HepG2 (cell line): ENCODE results near the gene SMARCC1. TPM values are rescaled to one million over a fixed set of nuclear protein-coding genes. Genes with fewer than 3 reads are reported as not detected.

ENCODE experiments used
- ATAC-seq: fragments of 200-7000 bp; cut with Tn5 transposase; 3 replicates; pipeline ENCODE4 v1.9.1; 2020; ENCODE audit warnings: mild to moderate bottlenecking, moderate library complexity
- BruUV-seq: library from RNA; stranded (reverse); fragments of 400-500 nt; replicated peaks from 2 replicates; lab custom pipeline; 2021; lab: Mats Ljungman, UMichigan
- CTCF ChIA-PET: fragments of 300-600 bp; formaldehyde crosslinking; extraction: SDS; loops from one replicate; lab custom pipeline; 2021; ENCODE audit warnings: low total read pairs, inconsistent platforms, low intra/inter-chr PET ratio; lab: Yijun Ruan, JAX
- POLR2A ChIA-PET: fragments of 350-600 bp; sonication (Branson Sonifier 250); formaldehyde crosslinking; loops from one replicate; lab custom pipeline; 2020; ENCODE audit warnings: antibody characterized with exemption, inconsistent platforms; lab: Yijun Ruan, JAX
- DNase-seq: peaks from one replicate; pipeline ENCODE4 v3.0.0-alpha.2; 2015; ENCODE audit warnings: low spot score
- FAIRE-seq: peaks from 3 replicates; lab custom pipeline; 2011; peaks lifted over from hg19 to GRCh38; lab: Jason Lieb, UNC
- H2AFZ ChIP-seq: one replicate; pipeline ENCODE4 v1.6.1; 2011; ENCODE audit warnings: low read length, inconsistent platforms
- H3K27ac ChIP-seq: fragments of 300-600 bp; 3 replicates; pipeline ENCODE4 v1.8.0; 2011; ENCODE audit warnings: mixed run types, mild to moderate bottlenecking, mixed read lengths, low read length, inconsistent platforms; ENCODE audit not compliant: insufficient read depth; ENCODE audit errors: extremely low read length
- H3K27me3 ChIP-seq, 2 experiments: fragments of 200-600 bp in 1 of 2; 2 replicates in 1 of 2; 3 replicates in 1 of 2; pipeline versions ENCODE4 v1.6.0 to v1.8.0; 2011; ENCODE audit warnings: low read length in 2 of 2, mild to moderate bottlenecking in 2 of 2, moderate library complexity in 2 of 2, inconsistent platforms in 1 of 2; ENCODE audit not compliant: insufficient read depth in 2 of 2, control insufficient read depth in 1 of 2
- H3K36me3 ChIP-seq, 2 experiments: fragments of 200-600 bp in 1 of 2; replicated peaks in 1 of 2; 2 replicates in 1 of 2; 3 replicates in 1 of 2; pipeline versions ENCODE4 v1.5.1 to v1.8.0; 2011; ENCODE audit warnings: low read length in 2 of 2, inconsistent platforms in 1 of 2; ENCODE audit not compliant: insufficient read depth in 2 of 2, control insufficient read depth in 1 of 2
- H3K4me1 ChIP-seq: 2 replicates; pipeline ENCODE4 v1.5.1; 2012; ENCODE audit warnings: low read length, inconsistent platforms; ENCODE audit not compliant: insufficient read depth
- H3K4me2 ChIP-seq: 2 replicates; pipeline ENCODE4 v1.6.0; 2011; ENCODE audit warnings: low read depth, low read length, inconsistent platforms
- H3K4me3 ChIP-seq, 3 experiments: fragments of 200-600 bp in 1 of 3; sonication (generic), shearing (Covaris generic) in 1 of 3; replicated peaks in 1 of 3; 2 replicates each; pipeline ENCODE4 v1.5.1; 2011 to 2016; ENCODE audit warnings: low read length in 3 of 3, inconsistent platforms in 2 of 3, low read depth in 2 of 3, mild to moderate bottlenecking in 2 of 3, control low read depth in 1 of 3, mixed read lengths in 1 of 3; ENCODE audit not compliant: insufficient read depth in 1 of 3
- H3K79me2 ChIP-seq: one replicate; pipeline ENCODE4 v1.6.1; 2011; ENCODE audit warnings: low read length, inconsistent platforms; ENCODE audit not compliant: insufficient read depth
- H3K9ac ChIP-seq: 2 replicates; pipeline ENCODE4 v1.6.0; 2011; ENCODE audit warnings: mild to moderate bottlenecking, low read depth, low read length, inconsistent platforms; ENCODE audit not compliant: insufficient read depth
- H3K9me3 ChIP-seq: 2 replicates; pipeline ENCODE4 v1.5.1; 2012; ENCODE audit warnings: mild to moderate bottlenecking, low read length
- H4K20me1 ChIP-seq: 2 replicates; pipeline ENCODE4 v1.6.0; 2011; ENCODE audit warnings: inconsistent platforms, mild to moderate bottlenecking, low read length, moderate library complexity; ENCODE audit not compliant: insufficient read depth
- GABPB1 ChIP-seq: IDR thresholded peaks from 2 replicates; pipeline ENCODE4 v1.6.1; 2016; ENCODE audit warnings: mild to moderate bottlenecking, missing genetic modification reagents, moderate library complexity, missing compliant biosample characterization
- HNRNPK ChIP-seq: fragments of 200-400 bp; formaldehyde crosslinking; IDR thresholded peaks from 2 replicates; pipeline ENCODE4 v1.6.1; 2018; ENCODE audit warnings: low read length, low read depth, moderate library complexity, mild to moderate bottlenecking; ENCODE audit not compliant: poor library complexity, severe bottlenecking
- IRX3 ChIP-seq: sonication (generic); formaldehyde crosslinking; IDR thresholded peaks from 2 replicates; pipeline ENCODE4 v1.8.1; 2023; ENCODE audit warnings: mild to moderate bottlenecking, low read depth, missing genetic modification reagents, borderline replicate concordance
- LCORL ChIP-seq, 2 experiments: fragments of 450-650 bp in 1 of 2; sonication (generic) in 1 of 2; formaldehyde crosslinking in 1 of 2; IDR thresholded peaks; 2 replicates each; pipeline versions ENCODE4 v1.5.0 to v1.6.1; 2017 to 2020; ENCODE audit warnings: antibody characterized with exemption in 1 of 2, missing genetic modification reagents in 1 of 2
- SP4 ChIP-seq: sonication (generic); formaldehyde crosslinking; IDR thresholded peaks from 2 replicates; pipeline ENCODE4 v1.8.1; 2023; ENCODE audit warnings: mild to moderate bottlenecking, missing genetic modification reagents
- ZNF234 ChIP-seq: sonication (generic); formaldehyde crosslinking; conservative IDR thresholded peaks from 2 replicates; pipeline ENCODE4 v1.5.1; 2020; ENCODE audit warnings: mild to moderate bottlenecking, missing genetic modification reagents
- ZNF746 ChIP-seq: sonication (generic); formaldehyde crosslinking; IDR thresholded peaks from 2 replicates; pipeline ENCODE4 v1.8.0; 2022; ENCODE audit warnings: mild to moderate bottlenecking, missing genetic modification reagents
- ZNF768 ChIP-seq: sonication (generic); formaldehyde crosslinking; IDR thresholded peaks from 2 replicates; pipeline ENCODE4 v1.4.0; 2020; ENCODE audit warnings: missing genetic modification reagents
- WGBS: methylation state at CpG from one replicate; pipeline ENCODE4 v1.1.6; 2017; ENCODE audit warnings: low lambda C conversion rate; 5-methylcytosine and 5-hydroxymethylcytosine counted together
- in situ Hi-C: cut with HindIII; loops from 2 replicates; pipeline ENCODE4 v1.10.0; 2017; ENCODE audit warnings: low pct_unique_long_range_greater_than_20kb; ENCODE audit not compliant: extremely low pct_ligation_motif_present
- intact Hi-C: fragments of 100-400 bp; cut with micrococcal nuclease; formaldehyde crosslinking; loops from one replicate; pipeline ENCODE4 v1.10.0; 2022; ENCODE audit not compliant: unreplicated experiment
- polyA plus RNA-seq, 8 experiments: library from polyadenylated mRNA; depleted of rRNA in 3 of 8; stranded (reverse) in 7 of 8; unstranded in 1 of 8; fragments of >200 nt; fragmentation: Illumina TruSeq in 4 of 8; extraction: Trizol in 4 of 8; gene quantifications; 2 replicates each; pipeline versions ENCODE4 v1.2.1 to v1.2.3, GENCODE V29; 2011 to 2016; ENCODE audit warnings: low read depth in 4 of 8, missing spikeins in 1 of 8, mixed read lengths in 1 of 8; ENCODE audit not compliant: insufficient read depth in 1 of 8
- total RNA-seq, 5 experiments: library from RNA; depleted of rRNA; stranded (reverse); fragments of >200 nt; fragmentation: Illumina TruSeq; extraction: Trizol; gene quantifications; 2 replicates each; pipeline ENCODE4 v1.2.3, GENCODE V29; 2016; ENCODE audit warnings: low read depth in 1 of 5
- TF ChIP-seq, protein P1 (sequence below): sonication (generic); formaldehyde crosslinking; IDR thresholded peaks from 2 replicates; pipeline ENCODE4 v1.4.0; 2020; ENCODE audit warnings: mild to moderate bottlenecking, missing genetic modification reagents
- TF ChIP-seq, protein P2 (sequence below): sonication (generic); formaldehyde crosslinking; IDR thresholded peaks from 2 replicates; pipeline ENCODE4 v1.5.0; 2020; ENCODE audit warnings: missing genetic modification reagents
- TF ChIP-seq, protein P3 (sequence below): IDR thresholded peaks from 2 replicates; pipeline ENCODE4 v1.6.1; 2016; ENCODE audit warnings: missing compliant biosample characterization, missing genetic modification reagents, borderline replicate concordance
- TF ChIP-seq, protein P4 (sequence below): sonication (generic); formaldehyde crosslinking; IDR thresholded peaks from 2 replicates; pipeline ENCODE4 v1.5.1; 2020; ENCODE audit warnings: mild to moderate bottlenecking, missing genetic modification reagents, moderate library complexity
- TF ChIP-seq, protein P5 (sequence below): sonication (generic); formaldehyde crosslinking; IDR thresholded peaks from 2 replicates; pipeline ENCODE4 v1.4.0; 2020; ENCODE audit warnings: missing genetic modification reagents
- TF ChIP-seq, protein P6 (sequence below): sonication (generic); formaldehyde crosslinking; IDR thresholded peaks from 2 replicates; pipeline ENCODE4 v1.8.1; 2023; ENCODE audit warnings: mild to moderate bottlenecking, missing genetic modification reagents

SMARCC1 gene
- total and polyA plus RNA-seq, 2 of the 13 experiments (the other 11 are each of a cell fraction or from before 2014, with no cell fraction given) = 47.9 to 58.4 TPM

DNA sequence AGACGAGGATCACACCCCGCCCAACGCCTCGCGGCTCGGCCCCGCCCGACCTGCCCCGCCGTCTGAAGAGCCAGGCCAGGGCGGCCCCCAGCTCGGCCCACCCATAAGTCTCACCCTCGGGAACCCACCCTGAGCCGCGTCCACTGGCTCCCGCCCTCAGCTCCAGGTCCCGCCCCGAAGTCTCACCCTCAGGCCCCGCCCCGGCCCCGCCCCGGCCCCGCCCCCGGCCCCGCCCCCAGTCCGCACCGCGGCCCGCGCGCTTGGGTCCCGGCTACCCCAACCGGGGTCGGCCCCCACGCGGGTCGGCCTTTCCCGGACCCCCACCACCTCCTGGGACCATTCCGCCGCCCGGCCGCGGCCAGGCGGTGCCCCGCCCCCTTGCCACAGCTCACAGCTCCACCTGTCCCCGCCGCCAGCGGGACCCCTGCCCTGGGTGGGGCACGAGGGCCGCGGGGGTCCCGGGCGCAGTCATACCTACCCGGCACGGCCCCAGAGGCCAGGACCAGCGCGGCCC, 203.5 kb downstream of the SMARCC1 start:
- DNase-seq = no peak
- Histone ChIP-seq H3K9ac (no peak overlapping the region), H3K36me3 (no peaks in the 10 kb centered on the region), H3K4me1 (peaks cover 20% of the 10 kb centered on the region), H2AFZ (no peak overlapping the region), H4K20me1 (peaks cover 6% of the 10 kb centered on the region; the same call in 1 of the 2 replicates), H3K4me2 (peak overlapping the region; percentile 75), H3K27ac (no peak overlapping the region), H3K4me3 (peak overlapping the region; percentile 47 to 71 (median 54); a peak in 4 of 6 replicates), H3K79me2 (no peaks in the 10 kb centered on the region), H3K9me3 (no peaks in the 10 kb centered on the region), H3K27me3 (peaks cover 7 to 50% of the 10 kb centered on the region in 2 experiments)
- intact Hi-C loops (loop anchor here (2.0 kb wide), 1 partner anchor 55 kb away; no protein-coding TSS in a partner anchor), in situ Hi-C loops (no loop called here)
- ChIA-PET POLR2A (no interaction called here), CTCF (no interaction called here)
- ATAC-seq = peak; percentile 44
- no peak for FAIRE-seq
- 7% methylated on average over 13 of the region's 57 CpGs for WGBS
- BruUV-seq = no TSS peak
- TF ChIP-seq HNRNPK (peak; percentile 38), ZNF234 (CRISPR knock-in tag) (no peak), ZNF746 (CRISPR knock-in tag) (no peak), GABPB1 (0 out of 2 replicates have a peak, but pooled peaks have one; percentile 13), SP4 (CRISPR knock-in tag) (0 out of 2 replicates have a peak, but pooled peaks have one; percentile 12), LCORL (IDR thresholded peaks at IDR 0.05) (no peak), LCORL (CRISPR knock-in tag; IDR thresholded peaks at IDR 0.05) (0 out of 2 replicates have a peak, but pooled peaks have one; percentile 31), ZNF768 (0 out of 2 replicates have a peak, but pooled peaks have one; percentile 3), IRX3 (CRISPR knock-in tag) (no peak)
- TF ChIP-seq, protein P1, sequence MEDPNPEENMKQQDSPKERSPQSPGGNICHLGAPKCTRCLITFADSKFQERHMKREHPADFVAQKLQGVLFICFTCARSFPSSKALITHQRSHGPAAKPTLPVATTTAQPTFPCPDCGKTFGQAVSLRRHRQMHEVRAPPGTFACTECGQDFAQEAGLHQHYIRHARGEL = no peak
- TF ChIP-seq, protein P2, sequence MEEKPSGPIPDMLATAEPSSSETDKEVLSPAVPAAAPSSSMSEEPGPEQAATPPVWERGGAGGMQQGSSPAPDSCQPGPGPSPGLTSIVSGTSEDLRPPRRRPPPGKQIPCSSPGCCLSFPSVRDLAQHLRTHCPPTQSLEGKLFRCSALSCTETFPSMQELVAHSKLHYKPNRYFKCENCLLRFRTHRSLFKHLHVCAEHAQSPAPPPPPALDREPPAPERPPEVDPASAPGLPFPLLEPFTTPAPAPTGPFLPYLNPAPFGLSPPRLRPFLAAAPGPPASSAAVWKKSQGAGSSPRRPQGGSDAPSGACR (CRISPR knock-in tag) = 0 out of 2 replicates have a peak, but pooled peaks have one; percentile 52
- TF ChIP-seq, protein P3, sequence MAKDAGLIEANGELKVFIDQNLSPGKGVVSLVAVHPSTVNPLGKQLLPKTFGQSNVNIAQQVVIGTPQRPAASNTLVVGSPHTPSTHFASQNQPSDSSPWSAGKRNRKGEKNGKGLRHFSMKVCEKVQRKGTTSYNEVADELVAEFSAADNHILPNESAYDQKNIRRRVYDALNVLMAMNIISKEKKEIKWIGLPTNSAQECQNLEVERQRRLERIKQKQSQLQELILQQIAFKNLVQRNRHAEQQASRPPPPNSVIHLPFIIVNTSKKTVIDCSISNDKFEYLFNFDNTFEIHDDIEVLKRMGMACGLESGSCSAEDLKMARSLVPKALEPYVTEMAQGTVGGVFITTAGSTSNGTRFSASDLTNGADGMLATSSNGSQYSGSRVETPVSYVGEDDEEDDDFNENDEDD = peak; percentile 8; the same call in 1 of the 2 replicates
- TF ChIP-seq, protein P4, sequence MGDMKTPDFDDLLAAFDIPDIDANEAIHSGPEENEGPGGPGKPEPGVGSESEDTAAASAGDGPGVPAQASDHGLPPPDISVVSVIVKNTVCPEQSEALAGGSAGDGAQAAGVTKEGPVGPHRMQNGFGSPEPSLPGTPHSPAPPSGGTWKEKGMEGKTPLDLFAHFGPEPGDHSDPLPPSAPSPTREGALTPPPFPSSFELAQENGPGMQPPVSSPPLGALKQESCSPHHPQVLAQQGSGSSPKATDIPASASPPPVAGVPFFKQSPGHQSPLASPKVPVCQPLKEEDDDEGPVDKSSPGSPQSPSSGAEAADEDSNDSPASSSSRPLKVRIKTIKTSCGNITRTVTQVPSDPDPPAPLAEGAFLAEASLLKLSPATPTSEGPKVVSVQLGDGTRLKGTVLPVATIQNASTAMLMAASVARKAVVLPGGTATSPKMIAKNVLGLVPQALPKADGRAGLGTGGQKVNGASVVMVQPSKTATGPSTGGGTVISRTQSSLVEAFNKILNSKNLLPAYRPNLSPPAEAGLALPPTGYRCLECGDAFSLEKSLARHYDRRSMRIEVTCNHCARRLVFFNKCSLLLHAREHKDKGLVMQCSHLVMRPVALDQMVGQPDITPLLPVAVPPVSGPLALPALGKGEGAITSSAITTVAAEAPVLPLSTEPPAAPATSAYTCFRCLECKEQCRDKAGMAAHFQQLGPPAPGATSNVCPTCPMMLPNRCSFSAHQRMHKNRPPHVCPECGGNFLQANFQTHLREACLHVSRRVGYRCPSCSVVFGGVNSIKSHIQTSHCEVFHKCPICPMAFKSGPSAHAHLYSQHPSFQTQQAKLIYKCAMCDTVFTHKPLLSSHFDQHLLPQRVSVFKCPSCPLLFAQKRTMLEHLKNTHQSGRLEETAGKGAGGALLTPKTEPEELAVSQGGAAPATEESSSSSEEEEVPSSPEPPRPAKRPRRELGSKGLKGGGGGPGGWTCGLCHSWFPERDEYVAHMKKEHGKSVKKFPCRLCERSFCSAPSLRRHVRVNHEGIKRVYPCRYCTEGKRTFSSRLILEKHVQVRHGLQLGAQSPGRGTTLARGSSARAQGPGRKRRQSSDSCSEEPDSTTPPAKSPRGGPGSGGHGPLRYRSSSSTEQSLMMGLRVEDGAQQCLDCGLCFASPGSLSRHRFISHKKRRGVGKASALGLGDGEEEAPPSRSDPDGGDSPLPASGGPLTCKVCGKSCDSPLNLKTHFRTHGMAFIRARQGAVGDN (CRISPR knock-in tag) = no peak
- TF ChIP-seq, protein P5, sequence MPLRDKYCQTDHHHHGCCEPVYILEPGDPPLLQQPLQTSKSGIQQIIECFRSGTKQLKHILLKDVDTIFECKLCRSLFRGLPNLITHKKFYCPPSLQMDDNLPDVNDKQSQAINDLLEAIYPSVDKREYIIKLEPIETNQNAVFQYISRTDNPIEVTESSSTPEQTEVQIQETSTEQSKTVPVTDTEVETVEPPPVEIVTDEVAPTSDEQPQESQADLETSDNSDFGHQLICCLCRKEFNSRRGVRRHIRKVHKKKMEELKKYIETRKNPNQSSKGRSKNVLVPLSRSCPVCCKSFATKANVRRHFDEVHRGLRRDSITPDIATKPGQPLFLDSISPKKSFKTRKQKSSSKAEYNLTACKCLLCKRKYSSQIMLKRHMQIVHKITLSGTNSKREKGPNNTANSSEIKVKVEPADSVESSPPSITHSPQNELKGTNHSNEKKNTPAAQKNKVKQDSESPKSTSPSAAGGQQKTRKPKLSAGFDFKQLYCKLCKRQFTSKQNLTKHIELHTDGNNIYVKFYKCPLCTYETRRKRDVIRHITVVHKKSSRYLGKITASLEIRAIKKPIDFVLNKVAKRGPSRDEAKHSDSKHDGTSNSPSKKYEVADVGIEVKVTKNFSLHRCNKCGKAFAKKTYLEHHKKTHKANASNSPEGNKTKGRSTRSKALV (CRISPR knock-in tag) = no peak
- TF ChIP-seq, protein P6, sequence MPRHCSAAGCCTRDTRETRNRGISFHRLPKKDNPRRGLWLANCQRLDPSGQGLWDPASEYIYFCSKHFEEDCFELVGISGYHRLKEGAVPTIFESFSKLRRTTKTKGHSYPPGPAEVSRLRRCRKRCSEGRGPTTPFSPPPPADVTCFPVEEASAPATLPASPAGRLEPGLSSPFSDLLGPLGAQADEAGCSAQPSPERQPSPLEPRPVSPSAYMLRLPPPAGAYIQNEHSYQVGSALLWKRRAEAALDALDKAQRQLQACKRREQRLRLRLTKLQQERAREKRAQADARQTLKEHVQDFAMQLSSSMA (CRISPR knock-in tag) = no peak
